ENCODE measurements around the gene SPDL1.
"Not testable (repeated sequence)": the region's sequence is repeated elsewhere in the genome, so short reads cannot be mapped to it uniquely, and the experiment has no call there.

Gene SPDL1

DNA sequence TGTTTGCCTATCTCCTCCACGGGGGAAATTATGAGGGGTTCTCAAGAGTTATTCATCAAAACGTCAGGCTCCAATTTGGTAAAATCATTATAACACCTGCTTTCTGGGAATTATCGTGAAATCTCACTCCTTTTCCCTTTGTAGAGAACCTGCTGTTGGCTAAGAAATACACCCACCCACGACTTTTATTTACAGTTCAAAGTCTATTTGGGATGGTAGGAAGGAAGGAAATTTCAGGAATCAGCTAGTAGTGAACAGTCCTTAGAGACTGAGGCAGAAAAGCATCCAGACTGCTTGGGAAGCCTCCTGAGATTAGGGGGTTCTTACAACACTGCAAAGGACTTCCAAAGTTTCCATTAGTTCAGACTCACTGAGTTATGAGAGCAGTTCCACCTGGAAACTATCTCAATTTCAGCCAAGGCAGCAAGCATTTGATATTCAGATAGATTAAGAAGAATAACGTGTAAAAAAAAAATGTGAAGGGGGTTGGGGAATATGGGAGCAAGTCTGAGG is 9.4 kb upstream of the SPDL1 start:
- DNase-seq (ENCODE audit: low spot score), result no peak

DNA sequence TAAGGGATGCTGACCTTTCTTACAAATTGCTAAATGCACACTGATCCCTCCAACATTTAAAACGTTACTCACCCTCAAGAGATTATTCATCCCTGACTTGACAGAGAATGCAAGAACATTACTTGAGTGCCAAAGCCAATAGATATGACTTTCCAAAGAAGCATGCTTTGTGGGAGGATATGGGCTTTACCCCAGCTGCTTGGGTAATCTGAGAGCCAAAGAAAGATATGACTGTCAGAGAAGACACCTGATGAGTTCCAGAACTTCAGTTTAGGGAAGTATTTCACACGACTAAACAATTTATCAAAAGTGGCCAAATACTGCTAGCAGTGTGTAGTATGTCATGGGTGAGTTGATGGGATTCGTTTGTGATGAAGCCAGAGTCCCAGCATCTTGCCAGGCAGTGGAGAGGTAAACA is 7.4 kb upstream of the SPDL1 start:
- DNase-seq (ENCODE audit: low spot score), result peak; percentile 43

DNA sequence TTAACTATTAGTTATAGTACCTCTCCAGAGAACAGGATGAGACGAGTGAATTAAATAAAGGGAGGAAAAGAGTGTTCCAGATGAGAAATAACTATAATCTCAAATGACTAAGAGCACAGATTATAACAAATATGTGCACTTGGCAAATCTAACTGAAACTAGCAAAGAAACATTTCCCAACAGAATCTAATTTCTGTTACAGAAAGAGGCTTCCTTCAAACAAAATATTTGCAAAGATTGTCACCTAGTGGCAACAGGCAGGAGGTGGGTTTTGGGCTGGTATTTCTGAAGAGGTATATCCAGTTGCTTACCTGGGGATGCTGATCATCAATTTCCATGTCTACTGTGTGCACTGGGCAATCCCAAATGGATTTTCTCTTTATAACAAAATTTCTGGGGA is 5.6 kb upstream of the SPDL1 start:
- no peak for DNase-seq (ENCODE audit: low spot score)

DNA sequence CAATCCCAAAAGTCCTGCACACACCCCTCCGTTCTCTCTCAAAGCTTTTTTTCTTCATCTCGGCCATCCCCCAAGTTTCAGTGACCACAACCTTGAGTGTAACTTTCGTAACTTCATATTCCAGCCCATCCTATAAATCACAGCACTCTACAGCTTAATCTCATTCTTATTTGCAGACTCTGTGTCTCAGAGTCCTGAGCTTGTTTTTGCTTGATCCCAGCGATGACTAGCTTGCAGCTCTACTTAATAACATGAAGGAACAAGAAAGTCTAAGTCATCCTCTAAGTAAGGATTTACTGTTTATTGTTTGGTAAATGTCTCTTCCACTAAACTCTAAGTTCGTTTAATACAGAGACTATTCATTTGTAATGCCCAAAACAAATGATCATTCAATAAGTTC is 2.6 kb upstream of the SPDL1 start:
- DNase-seq (ENCODE audit: low spot score), result no peak

DNA sequence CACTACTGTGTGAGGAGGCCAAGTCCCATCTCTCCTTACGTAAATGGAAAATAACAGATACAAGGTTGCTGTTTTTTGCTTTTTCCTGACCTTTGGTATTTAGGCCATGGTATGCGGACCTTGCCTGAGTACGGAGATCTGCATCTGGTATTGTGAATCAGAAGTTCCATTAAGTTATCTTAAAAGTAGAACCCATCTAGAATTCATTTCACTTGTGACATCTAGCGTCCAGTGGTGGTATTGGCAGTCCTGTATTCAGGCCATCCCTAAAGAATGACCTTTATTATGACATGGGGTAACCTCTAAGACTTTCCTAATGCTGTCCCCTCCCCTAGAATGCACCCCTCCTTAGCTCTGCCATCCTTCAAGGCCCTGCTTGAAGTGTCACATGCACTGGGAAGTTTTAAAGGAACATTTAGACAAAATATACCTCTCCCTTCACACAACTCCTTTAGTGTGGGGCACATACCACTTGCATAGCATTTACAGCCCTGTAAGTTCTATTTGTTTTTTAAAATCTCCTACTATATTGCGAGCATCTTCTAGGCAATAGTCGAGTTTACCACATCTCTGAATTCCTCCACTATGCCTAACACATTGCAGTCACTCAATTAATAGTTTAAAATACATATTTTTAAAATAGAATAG is 1.9 kb upstream of the SPDL1 start:
- peak; percentile 80 for DNase-seq (ENCODE audit: low spot score)

DNA sequence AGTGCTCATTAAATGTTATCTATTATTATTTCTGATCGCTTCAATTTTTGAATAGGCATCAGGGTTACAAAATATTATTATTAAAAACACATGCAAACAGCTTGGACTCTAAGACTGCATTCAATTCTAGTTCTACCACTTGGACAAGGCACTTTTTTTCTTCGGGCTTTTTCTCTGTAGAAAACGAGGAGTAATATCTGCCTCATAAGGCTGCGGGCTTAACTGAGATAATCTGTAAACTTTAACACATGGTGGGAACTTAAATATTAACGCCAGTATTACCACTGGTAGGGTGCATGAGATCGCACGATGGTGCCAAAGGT is 511 bp upstream of the SPDL1 start:
- DNase-seq (ENCODE audit: low spot score), result no peak

DNA sequence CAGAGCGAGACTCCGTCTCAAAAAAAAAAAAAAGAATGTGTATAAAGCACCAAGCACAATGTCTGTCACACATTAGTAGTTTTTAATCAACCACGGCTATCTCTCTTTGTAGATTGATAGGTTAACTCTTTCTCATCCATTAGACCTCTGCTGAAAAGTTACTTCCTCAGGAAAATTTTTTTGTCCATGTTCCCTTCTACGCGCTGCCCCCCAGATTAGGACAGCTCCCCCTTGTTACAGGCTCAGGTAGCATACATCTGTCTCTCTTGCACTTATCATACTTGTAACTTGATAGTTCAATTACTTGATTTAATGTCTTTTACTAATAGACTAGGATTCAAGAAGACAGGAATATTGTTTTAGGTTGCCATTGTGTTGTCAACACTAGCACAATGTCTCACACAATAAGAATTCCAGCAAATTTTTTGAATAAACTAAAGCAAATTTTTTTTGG is 1.5 kb downstream of the SPDL1 start:
- DNase-seq (ENCODE audit: low spot score), result peak; percentile 30

DNA sequence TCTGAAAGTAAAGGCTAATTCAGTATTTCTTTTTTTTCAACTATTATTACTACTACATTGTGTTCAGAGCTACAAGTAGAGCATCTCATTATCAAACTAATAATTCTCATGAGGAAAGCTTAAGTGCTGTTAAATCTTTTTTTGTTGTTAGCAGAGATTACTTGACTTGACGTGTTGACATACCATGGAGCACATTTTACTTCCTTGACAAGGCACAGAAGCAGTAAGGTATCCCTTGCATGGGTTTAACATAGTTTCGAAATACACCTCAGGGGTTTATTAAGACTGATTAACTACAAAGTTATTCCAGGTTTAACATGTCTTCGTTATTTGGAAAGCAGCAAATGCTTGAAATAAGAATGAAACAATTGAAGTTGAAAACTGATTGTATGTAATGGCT is 7.0 kb downstream of the SPDL1 start:
- DNase-seq (ENCODE audit: low spot score), result no peak

DNA sequence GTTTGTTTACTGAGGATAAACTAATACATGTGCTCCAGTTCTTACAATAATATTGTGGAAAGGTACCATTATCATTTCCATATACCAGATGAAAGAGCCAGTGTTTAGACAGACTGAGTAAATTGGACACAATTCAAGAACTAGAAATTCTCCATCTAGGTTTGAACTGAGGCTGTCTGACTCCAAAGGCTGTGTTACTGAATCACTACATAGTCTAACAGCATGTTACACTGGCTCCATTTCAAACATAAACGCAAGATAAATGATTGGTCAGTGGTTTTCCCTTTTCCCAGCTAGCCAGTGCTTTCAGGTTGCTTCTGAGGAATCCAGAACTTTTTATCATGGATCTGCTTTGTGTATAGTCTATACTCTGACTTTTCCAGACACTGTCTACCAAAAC is 8.1 kb downstream of the SPDL1 start:
- DNase-seq (ENCODE audit: low spot score), result no peak

DNA sequence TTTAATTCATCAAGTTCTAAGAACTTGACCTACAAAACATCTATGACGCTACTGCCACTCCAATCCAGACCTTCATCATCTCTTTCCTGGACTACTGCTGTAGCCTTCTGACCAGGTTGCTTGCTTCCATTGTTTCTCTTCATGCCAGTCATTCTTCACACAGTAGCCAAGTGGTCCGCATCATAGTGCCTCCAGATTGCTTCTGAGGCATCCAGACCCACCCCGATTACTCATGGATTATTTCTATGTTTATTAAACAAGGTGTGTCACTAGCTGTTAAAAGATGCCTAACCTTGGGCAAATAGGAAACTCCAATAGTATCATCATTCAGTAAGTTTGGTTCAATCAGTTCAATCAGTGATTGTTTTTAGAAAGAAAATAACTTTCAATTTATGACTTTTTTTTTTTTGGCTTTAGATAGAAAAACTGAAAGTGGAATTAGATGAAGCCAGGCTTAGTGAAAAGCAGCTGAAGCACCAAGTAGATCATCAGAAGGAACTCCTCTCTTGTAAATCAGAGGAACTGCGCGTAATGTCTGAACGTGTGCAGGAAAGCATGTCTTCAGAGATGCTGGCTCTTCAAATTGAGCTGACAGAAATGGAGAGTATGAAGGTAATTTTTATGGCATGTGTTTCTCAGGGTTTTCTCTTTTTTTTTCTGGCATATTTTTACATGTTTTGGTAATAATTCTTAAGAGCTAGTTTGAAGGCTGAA is 9.5 kb downstream of the SPDL1 start:
- no peak for DNase-seq (ENCODE audit: low spot score)

DNA sequence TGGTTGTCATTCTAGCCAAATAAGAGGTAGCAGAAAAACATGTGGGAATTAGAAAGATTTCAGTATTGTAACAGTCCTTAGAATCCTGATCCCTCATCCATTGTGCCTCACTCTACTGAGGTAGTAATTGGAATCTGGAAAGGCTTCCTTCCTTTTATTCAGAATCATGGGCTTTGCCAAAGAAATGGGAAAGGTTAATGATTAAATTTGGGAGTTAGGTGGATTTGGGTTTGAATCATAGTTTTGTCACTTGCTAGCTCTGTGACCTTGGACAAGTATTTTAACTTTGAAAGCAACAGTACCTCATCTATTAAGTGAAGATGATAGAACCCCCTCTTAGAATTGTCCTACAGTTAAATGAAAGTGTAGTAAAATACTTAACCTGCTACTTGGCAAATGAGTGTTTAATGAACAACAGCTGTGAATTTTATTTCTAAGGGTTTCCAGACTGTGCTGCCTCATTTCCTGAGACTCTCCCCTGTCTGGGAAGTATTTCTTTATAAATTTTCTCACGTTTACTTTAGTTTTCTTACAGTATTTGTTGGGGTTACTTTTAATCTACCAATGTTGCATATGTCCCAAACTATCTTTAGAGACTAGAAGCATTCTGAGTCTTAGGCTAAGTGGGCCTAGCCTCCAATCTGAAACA is 11.7 kb downstream of the SPDL1 start:
- no peak for DNase-seq (ENCODE audit: low spot score)

DNA sequence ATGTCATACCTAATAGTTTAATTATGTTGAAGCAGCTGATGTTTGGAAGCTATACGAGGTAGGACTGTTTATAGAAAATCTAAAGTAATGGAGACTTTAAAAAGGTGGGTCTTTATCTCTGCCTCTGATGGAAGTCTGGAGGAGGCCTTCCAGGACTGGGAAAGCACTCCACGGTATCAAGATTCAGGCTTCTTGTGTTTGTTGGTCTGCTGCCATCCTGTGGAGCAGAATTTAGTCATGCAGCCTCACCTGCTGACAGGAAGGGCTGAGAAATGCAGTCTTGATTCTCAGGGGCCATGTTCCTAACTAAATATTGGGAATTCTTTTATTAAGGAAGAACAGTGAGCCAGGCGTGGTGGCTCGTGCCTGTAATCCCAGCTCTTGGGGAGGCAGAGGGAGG is 15.9 kb downstream of the SPDL1 start:
- DNase-seq (ENCODE audit: low spot score), result no peak

DNA sequence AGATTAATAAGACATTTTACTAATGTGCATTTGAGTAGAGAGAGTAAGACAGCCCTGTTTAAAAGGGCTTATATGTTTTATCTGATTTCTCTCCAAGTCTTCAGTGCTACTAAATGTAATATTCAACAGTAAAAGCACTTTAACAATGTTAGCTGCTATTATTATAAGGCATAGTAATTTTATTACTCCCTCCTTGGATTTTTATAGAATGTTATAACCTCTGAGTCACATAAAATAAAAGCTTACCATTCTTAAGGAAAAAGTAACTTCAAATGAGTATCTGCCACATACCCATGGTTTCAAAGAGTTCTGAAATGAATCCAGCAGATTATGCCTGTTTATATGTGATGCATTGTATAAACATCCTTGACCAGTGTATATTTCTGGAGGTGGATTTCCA is 19.0 kb downstream of the SPDL1 start:
- no peak for DNase-seq (ENCODE audit: low spot score)

DNA sequence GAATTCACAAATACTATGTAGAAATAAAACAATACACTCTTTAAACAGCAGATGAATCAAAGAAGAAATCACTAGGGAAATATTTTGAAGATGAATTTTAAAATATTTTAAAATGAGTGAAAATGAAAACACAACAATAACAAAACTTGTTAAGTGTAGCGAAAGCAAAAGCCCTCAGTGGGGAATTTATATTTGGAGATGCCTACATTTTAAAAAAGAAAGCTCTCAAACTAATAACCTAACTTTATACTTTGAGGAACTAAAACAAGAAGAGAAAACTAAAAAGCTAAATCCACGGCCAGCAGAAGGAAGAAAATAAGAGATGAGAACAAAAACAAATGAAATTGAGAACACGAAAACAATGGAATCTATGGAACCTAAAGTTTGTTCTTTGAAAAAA is 22.7 kb downstream of the SPDL1 start:
- DNase-seq (ENCODE audit: low spot score), result no peak

DNA sequence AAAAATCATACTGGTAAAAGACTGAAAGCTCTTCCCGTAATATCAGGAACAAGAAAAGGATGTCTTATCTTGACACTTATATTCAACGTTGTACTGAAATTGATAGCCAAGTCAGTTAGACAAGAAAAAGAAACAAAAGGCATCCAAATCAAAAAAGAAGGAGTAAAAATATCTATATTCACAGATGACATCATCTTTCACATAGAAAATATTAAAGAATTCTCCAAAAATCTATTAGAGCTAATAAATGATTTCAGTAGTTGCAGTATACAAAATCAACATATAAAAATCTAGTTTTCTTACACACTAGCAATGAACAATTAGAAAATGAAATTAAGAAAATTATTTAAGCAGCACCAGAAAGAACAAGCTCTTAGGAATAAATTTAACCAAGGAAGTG is 24.3 kb downstream of the SPDL1 start:
- DNase-seq (ENCODE audit: low spot score), result no peak

DNA sequence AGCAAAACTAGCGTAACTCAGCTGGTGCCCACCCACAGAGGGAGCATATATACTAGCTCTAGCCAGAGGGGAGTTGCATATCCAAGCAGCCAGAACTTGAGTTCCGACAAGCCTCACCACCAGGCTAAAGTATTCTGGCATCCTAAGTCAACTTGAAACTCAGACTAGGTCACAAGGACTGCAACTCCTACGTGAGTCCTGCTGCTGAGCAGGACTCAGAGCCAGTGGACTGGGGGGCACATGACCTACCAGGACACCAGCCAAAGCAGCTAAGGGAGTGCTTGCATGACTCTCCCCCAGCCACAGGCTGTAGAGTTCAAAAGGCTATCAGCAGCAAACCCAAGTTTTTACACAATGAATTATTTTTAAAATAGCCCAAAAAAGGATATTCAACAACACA is 26.1 kb downstream of the SPDL1 start:
- no peak for DNase-seq (ENCODE audit: low spot score)

DNA sequence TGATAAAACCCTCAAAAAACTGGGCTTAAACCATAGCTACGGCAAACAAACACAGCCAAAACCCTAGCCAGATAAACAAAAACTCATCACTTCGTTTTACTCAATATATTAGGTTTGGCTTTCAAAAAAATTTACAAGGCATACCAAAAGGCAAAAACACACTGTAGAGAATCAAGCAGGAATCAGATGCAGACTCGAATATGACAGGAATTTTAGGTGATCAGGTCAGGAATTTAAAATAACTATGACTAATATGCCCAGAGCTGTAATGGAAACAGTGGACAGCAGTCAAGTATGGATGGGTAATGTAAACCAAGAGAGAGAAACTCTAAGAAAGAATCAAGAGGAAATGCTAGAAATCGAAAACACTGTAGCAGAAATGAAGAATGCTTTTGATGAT is 27.0 kb downstream of the SPDL1 start:
- no peak for DNase-seq (ENCODE audit: low spot score)

DNA sequence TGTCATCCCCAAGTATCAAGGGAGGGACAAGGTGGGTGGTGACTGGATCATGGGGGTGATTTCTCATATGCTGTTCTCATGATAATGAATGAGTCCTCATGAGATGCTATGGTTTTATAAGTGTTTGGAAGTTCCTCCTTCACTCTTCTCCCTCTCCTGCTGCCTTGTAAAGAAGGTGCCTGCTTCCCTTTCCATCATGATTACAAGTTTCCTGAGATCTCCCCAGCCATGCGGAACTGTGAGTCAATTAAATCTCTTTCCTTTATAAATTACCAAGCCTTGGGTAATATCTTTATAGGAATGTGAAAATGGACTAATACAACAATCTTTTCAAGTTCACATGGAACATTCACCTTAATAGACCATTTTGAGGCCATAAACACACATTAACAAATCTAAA is 32.0 kb downstream of the SPDL1 start:
- DNase-seq (ENCODE audit: low spot score), result no peak

DNA sequence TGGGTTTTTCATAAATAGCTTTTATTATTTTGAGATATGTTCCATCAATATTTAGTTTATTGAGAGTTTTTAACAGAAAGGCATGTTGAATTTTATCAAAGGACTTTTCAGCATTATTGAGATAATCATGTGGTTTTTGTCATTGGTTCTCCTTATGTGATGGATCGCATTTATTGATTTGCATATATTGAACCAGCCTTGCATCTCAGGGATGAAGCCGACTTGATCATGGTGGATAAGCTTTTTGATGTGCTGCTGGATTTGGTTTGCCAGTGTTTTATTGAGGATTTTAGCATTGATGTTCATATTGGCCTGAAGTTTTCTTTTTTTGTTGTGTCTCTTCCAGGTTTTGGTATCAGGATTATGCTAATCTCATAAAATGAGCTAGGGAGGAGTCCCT is 40.7 kb downstream of the SPDL1 start:
- DNase-seq (ENCODE audit: low spot score), result not testable (repeated sequence)

DNA sequence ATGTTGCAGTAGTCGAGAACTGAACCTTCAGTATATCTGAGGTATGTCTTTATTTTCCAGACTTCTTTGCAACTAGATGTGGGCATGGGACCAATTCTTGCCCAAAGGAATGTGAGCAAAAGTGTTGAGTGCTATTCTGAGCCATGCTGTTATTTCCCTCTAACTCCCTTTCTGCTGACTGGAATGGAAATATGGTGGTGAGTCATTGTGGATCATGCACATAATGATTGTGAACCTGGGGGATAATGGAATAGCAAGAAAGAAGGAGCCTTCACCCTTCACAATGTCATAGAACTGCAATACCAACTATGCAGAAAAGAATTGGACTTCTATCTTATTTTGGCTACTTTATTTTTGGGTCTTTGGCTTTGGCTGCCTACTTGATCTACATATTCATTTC is 43.2 kb downstream of the SPDL1 start:
- DNase-seq (ENCODE audit: low spot score), result peak; percentile 6

DNA sequence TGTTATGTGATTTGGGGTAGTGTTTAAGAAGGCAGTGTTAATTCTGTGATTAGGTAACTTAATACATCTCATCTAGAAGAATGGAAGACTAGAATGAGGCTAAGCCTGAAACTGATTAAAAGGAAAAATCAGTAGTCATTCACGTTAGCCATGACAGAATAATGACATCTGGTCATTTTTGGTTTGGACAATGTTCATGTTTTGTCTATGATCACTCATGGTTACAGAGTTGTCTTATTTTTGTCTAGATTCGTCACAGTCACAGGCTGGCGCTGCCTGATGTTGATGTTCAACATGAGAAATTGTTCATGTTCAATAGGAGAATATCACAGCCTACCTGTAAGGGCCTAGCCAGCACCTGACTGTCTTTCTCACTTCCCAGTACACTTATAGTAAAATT is 44.0 kb downstream of the SPDL1 start:
- no peak for DNase-seq (ENCODE audit: low spot score)

DNA sequence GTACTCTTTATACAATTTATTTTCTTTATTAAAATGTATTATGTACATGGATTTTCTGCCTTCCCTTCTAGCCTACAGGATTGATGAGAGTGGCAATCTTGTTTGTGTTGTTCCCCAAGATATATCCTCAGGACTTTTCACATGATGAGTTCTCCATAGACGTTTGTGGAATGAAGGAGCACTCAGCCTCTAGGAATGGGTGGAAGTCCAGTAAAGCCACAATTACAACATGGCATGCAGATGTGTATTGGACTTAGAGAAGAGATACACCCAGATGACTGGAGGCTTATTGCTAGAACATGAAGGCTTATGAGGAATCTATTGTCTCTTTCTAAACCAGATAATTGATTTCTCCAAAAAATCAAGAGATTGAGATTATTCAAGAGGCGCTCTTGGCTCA is 45.3 kb downstream of the SPDL1 start:
- no peak for DNase-seq (ENCODE audit: low spot score)

DNA sequence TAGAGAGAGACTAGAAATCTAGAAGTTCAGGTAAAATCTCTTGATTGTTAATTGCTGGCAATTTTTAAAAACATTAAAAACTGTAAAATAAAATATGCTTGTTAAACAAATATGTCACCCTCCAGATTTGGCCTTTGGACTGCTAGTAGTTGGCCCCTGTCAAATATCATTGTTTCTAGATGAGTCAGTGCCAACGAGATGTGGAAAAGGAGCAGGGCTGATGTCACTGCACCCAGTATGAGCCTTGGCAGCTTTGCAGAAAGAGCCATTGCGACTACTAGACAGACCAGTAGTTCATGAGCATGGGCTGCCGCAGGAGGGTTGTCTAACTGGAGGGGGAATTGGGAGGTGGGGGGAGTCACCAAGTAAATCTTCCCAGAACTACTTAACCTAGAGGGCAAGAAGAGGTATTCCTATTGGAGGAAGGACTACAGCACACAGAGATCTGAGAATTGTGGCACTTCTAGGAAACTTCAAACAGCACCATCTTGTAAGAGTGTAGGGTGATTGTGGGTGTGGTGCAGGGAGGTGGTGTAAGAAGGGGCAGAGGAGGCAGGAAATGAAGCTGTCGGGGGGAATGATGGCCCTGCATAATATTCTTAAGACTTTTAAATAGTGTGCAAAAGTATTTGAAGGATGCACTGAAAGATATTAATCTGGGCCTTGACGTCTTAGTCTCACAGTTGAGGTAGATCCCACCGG is 46.4 kb downstream of the SPDL1 start:
- peak; percentile 42 for DNase-seq (ENCODE audit: low spot score)
